Lung (tissue), 12 donors: ENCODE measurements around the gene ZKSCAN5. TPM values are rescaled to one million over a fixed set of nuclear protein-coding genes. Genes with fewer than 3 reads are reported as not detected.

ENCODE experiments used
- ATAC-seq: fragments of 200-7000 bp; cut with Tn5 transposase; one replicate; pipeline ENCODE4 v1.9.1; 2020; ENCODE audit warnings: moderate number of reproducible peaks; ENCODE audit not compliant: insufficient read depth, low FRiP score
- DNase-seq, 3 donors: peaks; one replicate each; pipeline ENCODE4 v3.0.0-alpha.2; 2013 to 2017
- H3K27ac ChIP-seq, 2 donors: one replicate each; pipeline ENCODE4 v1.5.1; 2013; ENCODE audit warnings: mild to moderate bottlenecking in 2 of 2, moderate library complexity in 2 of 2, control low read depth in 1 of 2, inconsistent platforms in 1 of 2, low read depth in 1 of 2, low read length in 1 of 2
- H3K27me3 ChIP-seq, 3 donors: one replicate each; pipeline ENCODE4 v1.5.1; 2013; ENCODE audit warnings: low read length in 2 of 3; ENCODE audit not compliant: control insufficient read depth in 3 of 3, insufficient read depth in 3 of 3
- H3K36me3 ChIP-seq, 4 donors: one replicate each; pipeline ENCODE4 v1.5.1; 2013; ENCODE audit warnings: low read length in 4 of 4, mild to moderate bottlenecking in 1 of 4, moderate library complexity in 1 of 4; ENCODE audit not compliant: control insufficient read depth in 4 of 4, insufficient read depth in 4 of 4
- H3K4me1 ChIP-seq, 5 donors: one replicate each; pipeline ENCODE4 v1.5.1; 2013; ENCODE audit warnings: low read length in 5 of 5, mild to moderate bottlenecking in 2 of 5, moderate library complexity in 1 of 5; ENCODE audit not compliant: control insufficient read depth in 5 of 5, insufficient read depth in 5 of 5
- H3K4me3 ChIP-seq: one replicate; pipeline ENCODE4 v1.5.1; 2013; ENCODE audit warnings: mild to moderate bottlenecking, control low read depth, moderate library complexity
- H3K9ac ChIP-seq, 2 donors: one replicate each; pipeline ENCODE4 v1.5.1; 2013; ENCODE audit warnings: low read length in 2 of 2, control low read depth in 1 of 2; ENCODE audit not compliant: insufficient read depth in 1 of 2
- H3K9me3 ChIP-seq, 4 donors: one replicate each; pipeline ENCODE4 v1.5.1; 2013; ENCODE audit warnings: low read length in 3 of 4, mild to moderate bottlenecking in 1 of 4, moderate library complexity in 1 of 4; ENCODE audit not compliant: control insufficient read depth in 4 of 4, insufficient read depth in 3 of 4
- CTCF ChIP-seq: IDR thresholded peaks from 2 replicates; pipeline ENCODE4 v1.5.1; 2012; ENCODE audit warnings: mild to moderate bottlenecking; ENCODE audit errors: control extremely low read depth, extremely low read depth
- WGBS, 2 donors: extraction: QIAGEN DNeasy Blood & Tissue Kit; methylation state at CpG; one replicate each; pipeline ENCODE4 v1.1.7; 2013; 5-methylcytosine and 5-hydroxymethylcytosine counted together
- polyA plus RNA-seq, 2 donors: library from polyadenylated mRNA; stranded (reverse); fragments of 200-250 nt; gene quantifications; one replicate each; pipeline ENCODE4 v1.2.1, GENCODE V29; 2013
- total RNA-seq, 2 donors: library from RNA; depleted of rRNA in 1 of 2; stranded (reverse); fragments of >200 nt in 1 of 2; gene quantifications; one replicate each; pipeline ENCODE4 v1.2.1, GENCODE V29; 2014 to 2021
- donor health status: control.
- donor health status: control.
- donor health status: Bipolar disorder and iron deficiency.
- donor health status: healthy.
- donor health status: DM: yes; HTN: yes; CAD: no.

ZKSCAN5 gene
- total and polyA plus RNA-seq, 4 donors, result 3.1 to 9.7 (median 6.2) TPM

GRCh38 chr7:99497766-99498545 is 6.5 kb upstream of the ZKSCAN5 start:
- H3K36me3 ChIP-seq, result peaks cover 22 to 32% (median 23%) of the 10 kb centered on the region in 4 donors
- no peak for TF ChIP-seq CTCF
- 70 to 78% methylated on average over 6 of the region's 6 CpGs for WGBS, 2 donors
- no peak overlapping the region for H3K27ac ChIP-seq
- H3K27me3 ChIP-seq, result no peaks in the 10 kb centered on the region
- H3K9ac ChIP-seq, result peak overlapping the region in 1 of 2 donors; percentile 18
- peaks cover 0 to 14% (median 6%) of the 10 kb centered on the region in 4 donors for H3K9me3 ChIP-seq
- ATAC-seq (no peak), DNase-seq (no peak)
- no peak overlapping the region for H3K4me3 ChIP-seq
- H3K4me1 ChIP-seq, result peaks cover 5 to 15% (median 10%) of the 10 kb centered on the region in 5 donors

GRCh38 chr7:99498546-99498944 is 5.9 kb upstream of the ZKSCAN5 start:
- WGBS, 2 donors, result 63 to 69% methylated on average over 11 of the region's 11 CpGs
- H3K27ac ChIP-seq, result peak overlapping the region in 1 of 2 donors; percentile 64
- DNase-seq (no peak), ATAC-seq (no peak)
- peaks cover 5 to 15% (median 10%) of the 10 kb centered on the region in 5 donors for H3K4me1 ChIP-seq
- no peaks in the 10 kb centered on the region for H3K27me3 ChIP-seq
- peaks cover 0 to 13% (median 5%) of the 10 kb centered on the region in 4 donors for H3K9me3 ChIP-seq
- peaks cover 16 to 26% (median 21%) of the 10 kb centered on the region in 4 donors for H3K36me3 ChIP-seq
- H3K4me3 ChIP-seq, result peak overlapping the region; percentile 47
- TF ChIP-seq CTCF, result no peak
- H3K9ac ChIP-seq, result peak overlapping the region; percentile 11 to 18

GRCh38 chr7:99499371-99499720 is 5.1 kb upstream of the ZKSCAN5 start:
- no peaks in the 10 kb centered on the region for H3K27me3 ChIP-seq
- peaks cover 0 to 5% (median 1%) of the 10 kb centered on the region in 4 donors for H3K9me3 ChIP-seq
- DNase-seq (peak in 1 of 3 donors; percentile 10), ATAC-seq (no peak)
- peak overlapping the region; percentile 95 to 99 for H3K27ac ChIP-seq
- TF ChIP-seq CTCF, result no peak
- peaks cover 8 to 18% (median 13%) of the 10 kb centered on the region in 4 donors for H3K36me3 ChIP-seq
- H3K9ac ChIP-seq, result peak overlapping the region; percentile 59 to 85
- H3K4me3 ChIP-seq, result peak overlapping the region; percentile 87
- 1% methylated on average over 14 of the region's 14 CpGs for WGBS, 2 donors
- peaks cover 5 to 15% (median 10%) of the 10 kb centered on the region in 5 donors for H3K4me1 ChIP-seq
